ENCODE data around the gene RAPGEF4. TPM values are rescaled to one million over a fixed set of nuclear protein-coding genes. Genes with fewer than 3 reads are reported as not detected.

The RAPGEF4 gene
- total and polyA plus RNA-seq, 11 donors, result 1.3 to 21.2 (median 10.5) TPM

GRCh38 chr2:172749388-172749787 is 13.7 kb downstream of the RAPGEF4 start:
- Histone ChIP-seq H3K27ac (no peak overlapping the region), H3K9me3 (peaks cover 0 to 12% (median 1%) of the 10 kb centered on the region in 12 donors), H3K4me3 (no peak overlapping the region), H3K4me1 (no peaks in the 10 kb centered on the region), H3K27me3 (no peaks in the 10 kb centered on the region), H3K36me3 (no peaks in the 10 kb centered on the region)
- TF ChIP-seq CTCF (IDR thresholded peaks at IDR 0.05) (no peak), POLR2A (IDR thresholded peaks at IDR 0.05) (no peak)
- DNase-seq, result no peak
- 81 to 89% (median 85%) methylated on average over 5 to 6 of the region's 6 CpGs for WGBS, 4 donors
- intact Hi-C loops (cut with DNase I), result no loop called here
- ATAC-seq, result no peak

GRCh38 chr2:172751564-172751963 is 15.9 kb downstream of the RAPGEF4 start:
- DNase-seq, result no peak
- no peak for TF ChIP-seq CTCF (IDR thresholded peaks at IDR 0.05)
- no peak for TF ChIP-seq POLR2A (IDR thresholded peaks at IDR 0.05)
- H3K9me3 ChIP-seq, result no peaks in the 10 kb centered on the region
- H3K36me3 ChIP-seq, result no peaks in the 10 kb centered on the region
- no peak overlapping the region for H3K4me3 ChIP-seq
- no peaks in the 10 kb centered on the region for H3K4me1 ChIP-seq
- H3K27me3 ChIP-seq, result no peaks in the 10 kb centered on the region
- ATAC-seq, result no peak
- no peak overlapping the region for H3K27ac ChIP-seq
- 37 to 45% (median 40%) methylated on average over 2 of the region's 2 CpGs for WGBS, 4 donors
- intact Hi-C loops (cut with DNase I), result no loop called here

GRCh38 chr2:172753610-172754009 is 18.0 kb downstream of the RAPGEF4 start:
- DNase-seq (no peak), ATAC-seq (no peak)
- no peak overlapping the region for H3K4me3 ChIP-seq
- H3K9me3 ChIP-seq, result no peaks in the 10 kb centered on the region
- no peaks in the 10 kb centered on the region for H3K4me1 ChIP-seq
- H3K36me3 ChIP-seq, result no peaks in the 10 kb centered on the region
- H3K27ac ChIP-seq, result no peak overlapping the region
- intact Hi-C loops (cut with DNase I), result no loop called here
- no peaks in the 10 kb centered on the region for H3K27me3 ChIP-seq
- TF ChIP-seq POLR2A (IDR thresholded peaks at IDR 0.05) (no peak), CTCF (IDR thresholded peaks at IDR 0.05) (no peak)
- 77 to 85% (median 83%) methylated on average over 3 of the region's 3 CpGs for WGBS, 4 donors

- ATAC-seq (no peak), DNase-seq (no peak)
- no peaks in the 10 kb centered on the region for H3K27me3 ChIP-seq
- H3K4me3 ChIP-seq, result no peak overlapping the region
- TF ChIP-seq POLR2A (IDR thresholded peaks at IDR 0.05) (no peak), CTCF (IDR thresholded peaks at IDR 0.05) (no peak)
- WGBS, 4 donors, result 87 to 98% (median 97%) methylated on average over 2 of the region's 2 CpGs
- H3K27ac ChIP-seq, result no peak overlapping the region
- intact Hi-C loops (cut with DNase I), result no loop called here
- H3K36me3 ChIP-seq, result no peaks in the 10 kb centered on the region
- H3K9me3 ChIP-seq, result peaks cover 0 to 17% (median 1%) of the 10 kb centered on the region in 12 donors
- H3K4me1 ChIP-seq, result no peaks in the 10 kb centered on the region
Observed at GRCh38 chr2:172759441-172759840, 23.8 kb downstream of the RAPGEF4 start.
